GM19438 (cell line): ENCODE data around the gene MAP2K3.
"Not testable (repeated sequence)": the region's sequence is repeated elsewhere in the genome, so short reads cannot be mapped to it uniquely, and the experiment has no call there.

Experiments
- ATAC-seq: cut with Tn5 transposase; IDR thresholded peaks from one replicate; pipeline ENCODE4 v1.9.1; 2021; ENCODE audit warnings: low read depth; ENCODE audit not compliant: unreplicated experiment

Gene MAP2K3

GRCh38 chr17:21321744-21322191, 37.3 kb downstream of the MAP2K3 start:
- ATAC-seq: not testable (repeated sequence)

DNA sequence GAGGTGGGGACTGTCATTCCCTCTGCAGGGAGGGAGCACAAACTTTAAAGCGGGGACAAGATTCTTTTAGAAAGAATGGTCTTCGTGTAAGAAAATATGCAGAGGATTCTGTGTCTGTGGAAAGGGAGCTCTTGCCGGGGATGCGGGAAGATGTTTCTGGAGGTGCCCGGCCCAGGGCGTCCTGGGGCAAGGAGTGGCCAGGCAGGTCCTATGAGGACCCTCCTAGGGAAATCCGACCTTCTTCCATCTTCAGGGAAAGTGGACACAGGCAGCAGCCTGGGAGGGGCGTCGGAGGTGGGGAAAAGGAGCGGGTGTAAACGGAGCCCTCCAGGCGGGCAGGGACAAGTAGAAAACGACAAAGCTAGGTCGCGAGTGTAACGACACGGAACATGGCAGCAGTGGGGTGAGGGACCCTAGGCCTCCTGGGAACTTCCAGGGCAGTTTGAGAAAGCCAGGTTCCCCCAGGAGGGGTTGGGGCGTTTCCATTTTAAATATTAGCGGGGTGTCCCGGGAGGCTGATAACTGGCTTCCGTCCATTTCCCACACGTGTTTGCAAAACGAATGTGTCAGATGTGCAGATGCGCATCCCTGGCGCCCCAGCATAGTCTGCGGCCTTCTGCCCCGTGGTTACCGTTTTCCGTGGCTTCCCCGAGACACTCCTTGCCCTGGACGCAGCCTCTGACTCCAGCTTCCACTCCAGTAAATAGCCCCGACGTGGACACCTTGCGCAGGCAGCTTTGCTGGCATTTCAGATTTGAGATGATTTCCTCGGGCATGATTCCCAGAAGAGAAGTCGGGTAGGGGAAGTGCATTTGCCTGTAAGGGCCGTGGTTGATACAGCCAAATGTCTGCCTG, 39.0 kb downstream of the MAP2K3 start:
- not testable (repeated sequence) for ATAC-seq

GRCh38 chr17:21324741-21325140, 40.2 kb downstream of the MAP2K3 start:
- ATAC-seq: not testable (repeated sequence)

DNA sequence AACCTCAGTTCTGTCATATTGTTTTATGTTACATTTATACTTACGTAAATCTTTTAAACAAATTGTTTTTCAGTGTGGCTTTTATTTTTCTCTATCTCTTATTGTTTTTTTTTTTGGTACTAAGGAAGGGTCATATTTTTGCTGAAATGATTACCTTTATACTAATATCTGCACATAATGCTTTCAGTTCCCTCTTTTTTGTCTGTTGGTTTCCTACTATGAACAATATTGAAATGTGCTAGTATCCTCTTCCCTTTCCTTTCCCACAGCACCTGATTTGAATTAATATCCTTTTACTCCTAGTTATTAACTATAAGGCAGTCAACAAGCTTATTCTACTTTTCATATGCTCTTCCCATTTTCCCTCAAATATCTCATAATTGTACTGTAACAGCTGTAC, 43.4 kb downstream of the MAP2K3 start:
- not testable (repeated sequence) for ATAC-seq

GRCh38 chr17:21328778-21329177, 44.3 kb downstream of the MAP2K3 start:
- not testable (repeated sequence) for ATAC-seq

DNA sequence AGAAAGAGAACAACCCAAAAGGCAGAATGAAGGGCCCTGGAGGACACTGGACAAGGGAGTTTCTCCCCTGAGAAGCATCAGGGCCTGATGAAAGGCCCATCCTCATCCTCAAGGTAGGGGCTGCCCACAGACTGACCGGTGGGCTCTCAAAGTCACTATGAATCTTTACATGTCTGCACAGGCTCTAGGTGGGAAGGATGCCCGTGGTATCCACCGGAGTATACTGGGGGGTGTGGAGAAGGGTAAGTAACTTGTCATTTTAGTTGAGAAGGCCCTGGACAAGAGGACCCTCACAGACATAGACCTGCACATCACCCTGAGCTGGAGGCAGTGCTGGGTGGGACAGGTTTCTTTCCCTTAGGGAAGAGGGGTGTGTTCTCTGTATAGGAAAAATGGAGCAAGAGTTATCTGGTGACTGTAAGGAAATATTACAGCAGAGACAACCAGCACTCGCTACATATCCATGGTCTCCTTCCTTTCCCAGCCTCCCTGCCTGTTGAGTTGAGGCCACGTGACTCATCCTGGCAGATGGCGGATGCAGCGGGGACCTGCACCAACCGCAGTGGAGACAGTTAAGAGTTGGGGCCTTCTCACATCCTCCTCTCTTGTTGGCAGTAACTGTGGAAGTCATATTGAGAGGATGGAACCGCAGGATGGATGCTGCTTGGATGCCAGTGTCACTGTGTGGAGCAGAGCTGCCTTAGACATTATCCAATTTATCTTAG, 46.1 kb downstream of the MAP2K3 start:
- no peak for ATAC-seq

DNA sequence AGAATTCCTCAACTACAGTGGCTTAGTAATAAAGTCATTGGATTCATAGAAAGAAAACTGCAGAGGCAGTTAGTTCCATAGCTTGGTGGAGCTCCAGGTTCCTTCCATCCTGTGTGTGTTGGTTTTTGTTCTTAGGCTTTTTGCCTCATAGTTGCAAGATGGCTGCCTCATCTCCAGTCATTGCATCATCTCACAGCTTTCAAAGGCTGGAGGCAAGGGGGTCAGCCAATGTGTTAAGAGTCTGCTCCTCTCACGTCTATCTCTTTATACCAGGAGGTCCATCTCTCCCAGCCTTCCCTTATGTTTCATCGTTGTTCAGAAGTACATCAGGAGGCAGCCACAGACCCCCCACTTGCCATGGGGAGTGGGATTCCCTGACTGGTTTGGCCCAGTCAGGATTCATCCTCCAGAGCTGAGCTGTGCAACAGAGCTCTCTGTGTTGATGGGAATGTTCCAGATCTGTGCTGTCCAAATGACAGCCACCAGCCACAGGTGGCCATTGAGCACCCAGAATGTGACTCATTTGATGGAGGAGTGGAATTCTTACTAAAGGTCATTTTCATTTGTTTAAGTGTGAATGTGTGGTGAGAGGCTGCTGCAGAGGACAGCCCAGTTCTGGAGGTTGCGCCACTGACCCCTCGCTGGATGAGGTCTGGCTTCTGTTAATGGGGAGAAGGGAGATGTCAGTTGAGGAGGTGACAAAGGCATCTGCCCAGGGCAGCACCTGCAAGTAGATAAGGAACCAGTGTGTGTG, 52.2 kb downstream of the MAP2K3 start:
- ATAC-seq: not testable (repeated sequence)

DNA sequence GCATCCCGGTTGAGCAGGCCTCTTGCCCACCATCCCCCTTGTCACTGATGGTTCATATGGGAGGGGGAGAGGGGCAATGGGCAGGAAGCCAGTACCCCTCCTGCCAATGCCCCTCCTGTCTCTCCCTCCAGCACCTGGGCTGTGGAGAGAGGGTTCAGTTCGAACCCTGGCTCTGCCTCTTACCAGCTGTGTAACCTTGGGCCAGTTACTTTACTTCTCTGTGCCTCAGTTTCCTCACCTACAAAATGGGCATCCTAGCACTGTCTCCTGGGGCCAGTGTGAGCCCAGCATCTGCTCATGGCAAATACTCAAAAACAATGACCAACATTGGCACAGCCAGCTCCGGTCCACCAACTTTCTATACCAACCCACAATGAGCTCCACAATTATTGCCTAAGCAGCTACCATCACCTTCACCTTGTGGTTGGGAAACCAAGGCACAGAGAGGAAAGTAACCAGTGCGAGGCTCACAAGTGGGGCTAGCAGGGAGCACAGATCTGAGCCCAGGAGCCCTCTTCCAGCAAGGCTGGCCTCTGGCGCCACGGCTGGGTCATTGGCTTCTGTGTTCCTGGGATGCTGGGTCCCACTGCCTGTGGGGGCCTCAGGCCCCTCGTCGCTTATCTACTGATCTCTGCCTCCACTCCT, 53.6 kb downstream of the MAP2K3 start:
- ATAC-seq: not testable (repeated sequence)

DNA sequence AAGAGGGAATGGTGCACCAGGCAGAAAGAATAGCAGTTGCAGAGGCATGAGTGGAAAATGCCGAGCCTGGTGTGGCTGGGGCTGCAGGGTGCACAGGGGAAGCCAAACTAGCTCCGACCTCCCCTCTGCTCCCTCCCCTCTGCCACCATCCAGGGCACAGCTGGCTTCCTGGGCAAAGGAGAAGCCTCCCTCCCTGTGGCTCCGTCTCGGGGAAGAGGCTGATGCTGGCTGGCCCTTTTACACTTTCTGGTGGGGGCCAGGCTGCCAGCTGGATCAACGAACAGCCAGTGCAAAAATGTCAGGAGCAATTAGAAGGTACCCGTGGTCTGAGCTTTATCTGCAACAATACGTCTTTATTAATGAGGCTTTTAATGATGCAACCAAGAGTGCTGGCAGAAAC, 54.5 kb downstream of the MAP2K3 start:
- no peak for ATAC-seq

- not testable (repeated sequence) for ATAC-seq
Measured at GRCh38 chr17:21339571-21339970, 55.1 kb downstream of the MAP2K3 start.

DNA sequence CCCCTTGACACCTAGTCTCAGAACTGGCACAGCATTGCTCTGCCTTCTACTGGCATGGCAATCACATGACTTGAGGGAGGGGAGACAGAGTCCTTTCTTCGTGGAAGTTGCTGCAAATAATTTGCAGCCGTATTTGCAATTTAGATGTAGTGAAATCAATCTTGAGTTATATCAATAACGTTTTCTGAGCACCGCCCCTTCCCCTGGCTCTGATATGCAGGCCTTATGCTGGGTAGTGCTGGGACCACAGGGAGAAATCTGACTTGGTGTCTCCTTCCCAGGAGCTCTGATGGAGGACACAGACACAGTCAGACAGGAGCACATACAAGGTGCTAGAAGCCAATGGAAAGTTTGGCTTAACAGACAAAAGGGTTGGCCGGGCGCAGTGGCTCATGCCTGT, 55.9 kb downstream of the MAP2K3 start:
- ATAC-seq: not testable (repeated sequence)

DNA sequence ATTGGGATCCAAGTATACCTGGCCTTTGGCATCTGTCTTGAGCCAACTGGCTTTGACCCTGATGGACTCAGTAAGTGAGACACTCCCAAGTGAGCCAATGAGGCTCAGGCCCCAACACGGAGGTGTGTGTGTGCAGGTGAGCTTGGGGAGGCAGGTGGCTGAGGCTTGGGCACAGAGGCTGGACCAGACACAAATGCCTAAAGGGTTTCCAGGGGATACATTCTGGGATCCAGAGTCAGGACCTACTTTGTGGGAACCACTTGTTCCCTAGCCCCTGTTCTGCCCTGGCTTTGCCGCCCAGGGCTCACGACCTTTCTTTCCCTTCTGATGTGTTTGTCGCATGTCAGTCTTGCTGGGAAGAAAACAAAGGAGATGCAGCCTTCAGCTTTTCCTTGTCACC, 56.8 kb downstream of the MAP2K3 start:
- ATAC-seq: not testable (repeated sequence)

GRCh38 chr17:21341925-21342540, 57.5 kb downstream of the MAP2K3 start:
- not testable (repeated sequence) for ATAC-seq

GRCh38 chr17:21343061-21343949, 58.8 kb downstream of the MAP2K3 start:
- not testable (repeated sequence) for ATAC-seq

GRCh38 chr17:21344801-21345200, 60.3 kb downstream of the MAP2K3 start:
- ATAC-seq: not testable (repeated sequence)

- ATAC-seq: no peak
Measured at GRCh38 chr17:21345236-21345635, 60.7 kb downstream of the MAP2K3 start.

DNA sequence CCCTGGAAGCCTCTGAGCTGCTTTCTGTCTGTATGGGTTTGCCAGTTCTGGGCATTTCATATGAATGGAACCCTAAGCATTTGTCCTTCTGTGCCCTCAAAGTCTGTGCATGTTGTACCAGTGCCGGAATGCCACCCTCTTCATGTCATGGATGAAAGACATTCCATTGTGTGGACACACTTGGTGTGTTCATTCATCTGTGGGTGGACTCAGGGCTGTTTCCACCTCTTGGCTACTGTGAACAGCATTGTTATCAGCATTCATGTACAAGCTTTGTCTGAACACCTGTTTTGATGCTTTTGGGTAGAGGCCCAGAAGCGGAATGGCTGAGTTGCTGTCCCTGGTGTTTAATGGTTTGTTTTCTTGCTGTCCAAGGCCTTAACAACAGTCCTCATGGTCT, 61.6 kb downstream of the MAP2K3 start:
- ATAC-seq: not testable (repeated sequence)

- ATAC-seq: not testable (repeated sequence)
Measured at GRCh38 chr17:21346651-21347250, 62.2 kb downstream of the MAP2K3 start.
